Fibroblast of upper back skin (primary cell): ENCODE results near the gene USP38.
"Not testable (repeated sequence)": the region's sequence is repeated elsewhere in the genome, so short reads cannot be mapped to it uniquely, and the experiment has no call there.

Experiments used
- DNase-seq: peaks from one replicate; pipeline ENCODE4 v3.0.0-alpha.2; 2013

The USP38 gene

GRCh38 chr4:143224255-143224654 is 39.5 kb downstream of the USP38 start:
- DNase-seq: no peak

- no peak for DNase-seq
Observed at GRCh38 chr4:143225167-143225566, 40.5 kb downstream of the USP38 start.

- DNase-seq: no peak
Observed at GRCh38 chr4:143230683-143231082, 46.0 kb downstream of the USP38 start.

GRCh38 chr4:143232277-143232676 is 47.6 kb downstream of the USP38 start:
- no peak for DNase-seq

- DNase-seq: no peak
Observed at GRCh38 chr4:143234153-143234552, 49.4 kb downstream of the USP38 start.

GRCh38 chr4:143237195-143237594 is 52.5 kb downstream of the USP38 start:
- not testable (repeated sequence) for DNase-seq

GRCh38 chr4:143240939-143241679 is 56.4 kb downstream of the USP38 start:
- DNase-seq: peak; percentile 25

GRCh38 chr4:143241892-143242291 is 57.2 kb downstream of the USP38 start:
- peak; percentile 9 for DNase-seq

GRCh38 chr4:143243041-143243440 is 58.3 kb downstream of the USP38 start:
- DNase-seq: no peak

- DNase-seq: no peak
Observed at GRCh38 chr4:143246977-143247376, 62.3 kb downstream of the USP38 start.

GRCh38 chr4:143247866-143248265 is 63.1 kb downstream of the USP38 start:
- no peak for DNase-seq

- DNase-seq: no peak
Observed at GRCh38 chr4:143248827-143249226, 64.1 kb downstream of the USP38 start.

GRCh38 chr4:143250617-143251016 is 65.9 kb downstream of the USP38 start:
- no peak for DNase-seq

GRCh38 chr4:143251348-143251747 is 66.6 kb downstream of the USP38 start:
- no peak for DNase-seq

GRCh38 chr4:143251779-143252178 is 67.1 kb downstream of the USP38 start:
- peak; percentile 30 for DNase-seq

GRCh38 chr4:143252478-143252877 is 67.8 kb downstream of the USP38 start:
- no peak for DNase-seq

GRCh38 chr4:143253166-143253565 is 68.4 kb downstream of the USP38 start:
- no peak for DNase-seq

GRCh38 chr4:143254491-143255226 is 69.9 kb downstream of the USP38 start:
- no peak for DNase-seq

- no peak for DNase-seq
Observed at GRCh38 chr4:143256456-143256855, 71.7 kb downstream of the USP38 start.

- DNase-seq: no peak
Observed at GRCh38 chr4:143257356-143257755, 72.6 kb downstream of the USP38 start.

GRCh38 chr4:143260750-143261149 is 76.0 kb downstream of the USP38 start:
- DNase-seq: no peak

- no peak for DNase-seq
Observed at GRCh38 chr4:143262838-143263237, 78.1 kb downstream of the USP38 start.

GRCh38 chr4:143267690-143268089 is 83.0 kb downstream of the USP38 start:
- DNase-seq: not testable (repeated sequence)

- peak; percentile 49 for DNase-seq
Observed at GRCh38 chr4:143270256-143270838, 85.6 kb downstream of the USP38 start.
